Choroid plexus epithelial cell (primary cell): ENCODE data around the gene TSPAN7.

ENCODE experiments used
- DNase-seq: peaks from one replicate; pipeline ENCODE4 v3.0.0-alpha.2; 2010; ENCODE audit warnings: low read depth
- H3K4me3 ChIP-seq: 2 replicates; pipeline ENCODE4 v1.5.1; 2011; ENCODE audit warnings: low read depth, mild to moderate bottlenecking, control low read depth, low read length, moderate library complexity
- CTCF ChIP-seq: conservative IDR thresholded peaks from 2 replicates; pipeline ENCODE4 v1.5.1; 2011; ENCODE audit warnings: low read depth, mild to moderate bottlenecking, control low read depth, inconsistent platforms, low read length, moderate library complexity

Gene TSPAN7

GRCh38 chrX:38538134-38538533 lies 23.2 kb upstream of the TSPAN7 start:
- no peak for TF ChIP-seq CTCF
- no peak overlapping the region for H3K4me3 ChIP-seq
- no peak for DNase-seq

- DNase-seq: no peak
Measured at GRCh38 chrX:38539748-38540147, 21.6 kb upstream of the TSPAN7 start.

GRCh38 chrX:38548508-38548907 lies 12.8 kb upstream of the TSPAN7 start:
- TF ChIP-seq CTCF: no peak
- no peak overlapping the region for H3K4me3 ChIP-seq
- no peak for DNase-seq

More at GRCh38 chrX:38539748-38540147, 21.6 kb upstream of the TSPAN7 start:
- no peak overlapping the region for H3K4me3 ChIP-seq
- no peak for TF ChIP-seq CTCF

- TF ChIP-seq CTCF: no peak
Measured at GRCh38 chrX:38552721-38553120, 8.6 kb upstream of the TSPAN7 start.

GRCh38 chrX:38558686-38559085 lies 2.7 kb upstream of the TSPAN7 start:
- DNase-seq: no peak
- H3K4me3 ChIP-seq: no peak overlapping the region
- no peak for TF ChIP-seq CTCF

More at GRCh38 chrX:38552721-38553120, 8.6 kb upstream of the TSPAN7 start:
- no peak for DNase-seq
- H3K4me3 ChIP-seq: no peak overlapping the region

- no peak for DNase-seq
- H3K4me3 ChIP-seq: peak overlapping the region; percentile 53
- TF ChIP-seq CTCF: no peak
Measured at GRCh38 chrX:38560776-38561125, 591 bp upstream of the TSPAN7 start.

- H3K4me3 ChIP-seq: no peak overlapping the region
- DNase-seq: no peak
- TF ChIP-seq CTCF: no peak
Measured at GRCh38 chrX:38561951-38562719, 793 bp downstream of the TSPAN7 start.
